HL-60 (cell line): ENCODE results near the gene PSMC5.

Experiments used
- DNase-seq, 2 experiments: peaks; one replicate each; pipeline ENCODE4 v3.0.0-alpha.2; 2010 to 2020; ENCODE audit warnings: low read depth in 1 of 2, low spot score in 1 of 2
- H3K27ac ChIP-seq: fragments of 250-450 bp; sonication (Bioruptor Pico); replicated peaks from 2 replicates; pipeline ENCODE4 v1.5.1; 2020; ENCODE audit warnings: mild to moderate bottlenecking, moderate library complexity
- H3K27me3 ChIP-seq: fragments of 250-450 bp; sonication (Bioruptor Pico); 2 replicates; pipeline ENCODE4 v1.5.1; 2021; ENCODE audit warnings: mild to moderate bottlenecking, moderate library complexity; ENCODE audit not compliant: insufficient read depth, poor library complexity, severe bottlenecking
- H3K4me3 ChIP-seq: replicated peaks from 2 replicates; pipeline ENCODE4 v1.5.1; 2011; ENCODE audit warnings: mild to moderate bottlenecking, control low read depth, low read length; ENCODE audit not compliant: insufficient read depth
- CTCF ChIP-seq: IDR thresholded peaks from one replicate; pipeline ENCODE4 v1.5.1; 2011; ENCODE audit warnings: low read length, control low read depth, inconsistent platforms; ENCODE audit not compliant: insufficient read depth
- GABPA ChIP-seq: IDR thresholded peaks from 2 replicates; pipeline ENCODE4 v1.6.1; 2012; ENCODE audit warnings: low read depth
- POLR2AphosphoS5 ChIP-seq: IDR thresholded peaks from 2 replicates; pipeline ENCODE4 v1.6.1; 2012; ENCODE audit warnings: low read depth
- REST ChIP-seq: IDR thresholded peaks from 2 replicates; pipeline ENCODE4 v1.6.1; 2012; ENCODE audit warnings: low read depth; ENCODE audit not compliant: insufficient replicate concordance
- SPI1 ChIP-seq: IDR thresholded peaks from 2 replicates; pipeline ENCODE4 v1.6.1; 2012; ENCODE audit warnings: low read depth, mild to moderate bottlenecking, borderline replicate concordance

The PSMC5 gene

GRCh38 chr17:63843910-63844677, 16.9 kb downstream of the PSMC5 start:
- no peak for TF ChIP-seq CTCF
- no peak for TF ChIP-seq GABPA
- TF ChIP-seq REST = no peak
- no peak for TF ChIP-seq POLR2AphosphoS5
- TF ChIP-seq SPI1 = no peak
- Histone ChIP-seq H3K27ac (peak overlapping the region; percentile 95), H3K4me3 (peak overlapping the region; percentile 41), H3K27me3 (no peaks in the 10 kb centered on the region)
- DNase-seq = no peak

GRCh38 chr17:63845509-63845908, 18.3 kb downstream of the PSMC5 start:
- Histone ChIP-seq H3K27ac (no peak overlapping the region), H3K27me3 (no peaks in the 10 kb centered on the region), H3K4me3 (no peak overlapping the region)
- no peak for DNase-seq
- TF ChIP-seq POLR2AphosphoS5 = no peak
- no peak for TF ChIP-seq CTCF
- no peak for TF ChIP-seq GABPA
- no peak for TF ChIP-seq REST
- TF ChIP-seq SPI1 = no peak

- no peak for DNase-seq
- Histone ChIP-seq H3K27ac (no peak overlapping the region), H3K27me3 (no peaks in the 10 kb centered on the region), H3K4me3 (no peak overlapping the region)
- TF ChIP-seq CTCF (no peak), SPI1 (no peak)
Measured at GRCh38 chr17:63847525-63848249, 20.5 kb downstream of the PSMC5 start.
